HL-60/S4 (cell line): ENCODE measurements around the gene TTLL5.
"Not testable (repeated sequence)": the region's sequence is repeated elsewhere in the genome, so short reads cannot be mapped to it uniquely, and the experiment has no call there.

Experiments used
- in situ Hi-C: fragments of 300-500 bp; cut with MboI; formaldehyde crosslinking; loops from 2 replicates; pipeline ENCODE4 v1.14.3; 2022; ENCODE audit warnings: low sequenced_read_pairs

TTLL5 gene

GRCh38 chr14:75649337-75649736, 11.7 kb upstream of the TTLL5 start:
- in situ Hi-C loops: loop anchor here (10.0 kb wide), 1 partner anchor 55 kb away; no protein-coding TSS in a partner anchor

- in situ Hi-C loops: loop anchor here (10.0 kb wide), 1 partner anchor 55 kb away; no protein-coding TSS in a partner anchor
Measured at GRCh38 chr14:75649773-75650172, 11.3 kb upstream of the TTLL5 start.

- in situ Hi-C loops: no loop called here
Measured at GRCh38 chr14:75650253-75651058, 10.6 kb upstream of the TTLL5 start.

- in situ Hi-C loops: no loop called here
Measured at GRCh38 chr14:75653563-75653962, 7.5 kb upstream of the TTLL5 start.

- in situ Hi-C loops: no loop called here
Measured at GRCh38 chr14:75654127-75654732, 6.8 kb upstream of the TTLL5 start.

- in situ Hi-C loops: no loop called here
Measured at GRCh38 chr14:75655235-75655634, 5.8 kb upstream of the TTLL5 start.

- in situ Hi-C loops: no loop called here
Measured at GRCh38 chr14:75657331-75657730, 3.7 kb upstream of the TTLL5 start.

- in situ Hi-C loops: no loop called here
Measured at GRCh38 chr14:75658957-75659356, 2.1 kb upstream of the TTLL5 start.

GRCh38 chr14:75660238-75660629, 812 bp upstream of the TTLL5 start:
- in situ Hi-C loops: no loop called here

- in situ Hi-C loops: no loop called here
Measured at GRCh38 chr14:75661499-75661814, 411 bp downstream of the TTLL5 start.

GRCh38 chr14:75662966-75663365, 1.9 kb downstream of the TTLL5 start:
- in situ Hi-C loops: no loop called here

- in situ Hi-C loops: no loop called here
Measured at GRCh38 chr14:75667099-75667765, 6.2 kb downstream of the TTLL5 start.

GRCh38 chr14:75672605-75673192, 11.7 kb downstream of the TTLL5 start:
- in situ Hi-C loops: no loop called here

- in situ Hi-C loops: no loop called here
Measured at GRCh38 chr14:75673345-75674035, 12.4 kb downstream of the TTLL5 start.

- in situ Hi-C loops: no loop called here
Measured at GRCh38 chr14:75675265-75675960, 14.4 kb downstream of the TTLL5 start.

- in situ Hi-C loops: no loop called here
Measured at GRCh38 chr14:75685910-75686309, 24.9 kb downstream of the TTLL5 start.

GRCh38 chr14:75689012-75689411, 28.0 kb downstream of the TTLL5 start:
- in situ Hi-C loops: no loop called here

GRCh38 chr14:75690010-75690409, 29.0 kb downstream of the TTLL5 start:
- in situ Hi-C loops: no loop called here

- in situ Hi-C loops: not testable (repeated sequence)
Measured at GRCh38 chr14:75695025-75695424, 34.0 kb downstream of the TTLL5 start.

GRCh38 chr14:75697386-75697785, 36.3 kb downstream of the TTLL5 start:
- in situ Hi-C loops: no loop called here
